GM12878 (cell line): Measurements from ENCODE around the gene APLN.

Source experiments
- CTCF ChIP-seq, 3 experiments: IDR thresholded peaks in 2 of 3; conservative IDR thresholded peaks in 1 of 3; 2 replicates each; pipeline ENCODE4 v1.5.1; 2011; ENCODE audit warnings: low read depth in 3 of 3, low read length in 3 of 3, mild to moderate bottlenecking in 3 of 3, control low read depth in 2 of 3, moderate library complexity in 2 of 3, inconsistent platforms in 1 of 3, mixed read lengths in 1 of 3; ENCODE audit not compliant: control insufficient read depth in 2 of 3, insufficient read depth in 1 of 3; ENCODE audit errors: extremely low read depth in 1 of 3
- POLR2A ChIP-seq: IDR thresholded peaks from 2 replicates; pipeline ENCODE4 v1.6.1; 2011; ENCODE audit warnings: low read depth, mild to moderate bottlenecking, low read length
- POLR2AphosphoS5 ChIP-seq: IDR thresholded peaks from 2 replicates; pipeline ENCODE4 v1.6.1; 2011; ENCODE audit warnings: mild to moderate bottlenecking, low read length, inconsistent platforms

- no peak for TF ChIP-seq POLR2AphosphoS5
- no peak for TF ChIP-seq CTCF (IDR thresholded peaks at IDR 0.05 in 2 of 3, conservative IDR thresholded peaks at IDR 0.05 in 1 of 3; ENCODE audit: control insufficient read depth in 2 of 3, extremely low read depth in 1 of 3, insufficient read depth in 1 of 3, low read depth in 3 of 3, low read length in 3 of 3)
- TF ChIP-seq POLR2A = no peak
These were observed 40.0 kb upstream of the APLN start for GRCh38 chrX:129694805-129695204.
